Measurements from ENCODE around the gene SOCS1. TPM values are rescaled to one million over a fixed set of nuclear protein-coding genes. Genes with fewer than 3 reads are reported as not detected.

SOCS1 gene
- total and polyA plus RNA-seq, 2 experiments from 2014 or later: 1.4 to 2.3 TPM

DNA sequence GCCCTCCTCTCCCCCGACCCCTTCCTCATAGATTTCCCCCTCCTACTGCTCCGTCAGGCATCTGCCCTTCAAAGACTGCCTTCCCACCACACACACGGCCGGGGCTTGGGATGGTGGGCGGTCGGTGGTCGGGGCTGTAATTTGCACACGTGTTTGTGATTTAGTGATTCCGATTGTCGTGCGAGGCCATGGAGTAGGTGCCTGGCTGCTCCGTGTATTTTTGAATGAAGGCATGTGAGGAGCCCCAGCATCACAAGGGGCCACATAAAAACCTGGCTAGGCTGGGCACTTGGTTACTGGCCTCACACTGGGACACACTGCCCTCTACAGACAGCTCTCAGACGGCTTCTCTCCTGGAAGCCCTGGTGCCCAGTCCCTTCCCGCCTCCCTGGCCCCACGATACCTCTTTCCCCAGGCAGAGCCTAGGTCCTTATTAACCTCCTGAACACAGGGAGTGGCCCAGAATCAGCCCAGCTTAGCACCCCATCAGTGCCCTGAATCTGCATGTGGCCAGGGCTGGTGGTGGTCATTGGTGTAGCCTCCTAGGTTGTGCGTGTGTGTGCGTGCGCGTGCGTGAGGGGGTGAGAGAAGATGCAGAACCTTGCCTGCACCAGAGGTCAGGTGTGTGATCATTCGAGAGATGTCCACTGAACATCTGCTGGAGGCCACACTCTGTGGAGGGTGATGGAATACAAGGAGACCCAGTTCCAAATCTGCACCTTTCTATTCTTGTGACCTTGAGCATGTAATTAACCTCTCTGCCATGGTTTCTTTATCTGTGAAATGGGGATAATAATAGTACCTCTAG lies 1.3 kb upstream of the SOCS1 start:
- Histone ChIP-seq H3K79me2 (ENCODE audit: insufficient read depth) (no peaks in the 10 kb centered on the region), H3K4me3 (peak overlapping the region; percentile 78), H3K9ac (peak overlapping the region; percentile 89), H2AFZ (peak overlapping the region; percentile 65), H3K9me3 (ENCODE audit: low read depth) (no peaks in the 10 kb centered on the region), H3K4me2 (ENCODE audit: unreplicated experiment) (peak overlapping the region; percentile 74), H3K27me3 (replicated peaks; ENCODE audit: insufficient read depth) (no peaks in the 10 kb centered on the region), H3F3A (ENCODE audit: insufficient read depth) (peaks cover 8% of the 10 kb centered on the region), H4K20me1 (ENCODE audit: insufficient read depth) (no peaks in the 10 kb centered on the region), H3K27ac (peak overlapping the region; percentile 84), H3K9me2 (ENCODE audit: insufficient read depth) (no peaks in the 10 kb centered on the region), H3K4me1 (ENCODE audit: insufficient read depth) (peaks cover 10% of the 10 kb centered on the region; the same call in 1 of the 2 replicates), H3K36me3 (ENCODE audit: low read depth) (no peaks in the 10 kb centered on the region)
- in situ Hi-C loops (cut with MboI): loop anchor here (10.0 kb wide), 1 partner anchor 293 kb away; no protein-coding TSS in a partner anchor
- TF ChIP-seq EZH2 (IDR thresholded peaks at IDR 0.05; ENCODE audit: insufficient read depth, poor library complexity, severe bottlenecking) (no peak), EZH2phosphoT487 (IDR thresholded peaks at IDR 0.05; ENCODE audit: insufficient read depth, low read depth) (no peak)
- peak; percentile 91 for DNase-seq
- 28 to 29% methylated on average over 19 to 21 of the region's 21 CpGs for WGBS, 2 experiments (ENCODE audit: low coverage in 1 of 2, low lambda C conversion rate in 2 of 2, missing lambda C conversion rate in 2 of 2)

DNA sequence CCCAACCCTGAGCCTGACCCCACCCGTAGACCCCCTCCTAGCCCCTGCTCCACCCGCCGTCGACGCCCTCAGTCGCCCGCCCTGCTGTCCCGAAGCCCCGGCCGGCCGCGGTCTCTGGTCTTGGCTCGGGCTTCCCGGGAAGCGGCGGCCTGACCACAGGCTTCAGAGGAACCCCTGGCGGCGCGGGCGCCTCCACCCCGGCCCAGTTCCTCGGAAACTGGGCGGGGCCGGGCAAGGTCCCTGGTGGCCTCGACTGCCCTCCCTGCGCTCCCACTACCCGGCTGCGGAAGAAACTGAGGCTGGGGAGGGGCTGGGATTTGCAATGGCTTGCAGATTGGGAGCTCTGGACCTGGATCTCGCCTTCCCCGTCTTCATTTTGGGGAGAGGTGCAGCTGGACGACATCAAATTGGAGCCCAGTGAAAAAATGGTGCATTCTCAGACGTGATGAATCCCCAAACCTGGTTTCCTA lies 692 bp upstream of the SOCS1 start:
- no peak for TF ChIP-seq EZH2phosphoT487 (IDR thresholded peaks at IDR 0.05; ENCODE audit: insufficient read depth, low read depth)
- Histone ChIP-seq H3K9me3 (ENCODE audit: low read depth) (no peaks in the 10 kb centered on the region), H4K20me1 (ENCODE audit: insufficient read depth) (no peaks in the 10 kb centered on the region), H3K79me2 (ENCODE audit: insufficient read depth) (no peaks in the 10 kb centered on the region), H3K4me1 (ENCODE audit: insufficient read depth) (peaks cover 10% of the 10 kb centered on the region; the same call in 1 of the 2 replicates), H3F3A (ENCODE audit: insufficient read depth) (peaks cover 8% of the 10 kb centered on the region), H3K27me3 (replicated peaks; ENCODE audit: insufficient read depth) (no peaks in the 10 kb centered on the region), H3K27ac (peak overlapping the region; percentile 84), H3K9ac (peak overlapping the region; percentile 89), H3K9me2 (ENCODE audit: insufficient read depth) (no peaks in the 10 kb centered on the region), H3K4me3 (peak overlapping the region; percentile 78), H2AFZ (peak overlapping the region; percentile 65), H3K4me2 (ENCODE audit: unreplicated experiment) (peak overlapping the region; percentile 74), H3K36me3 (ENCODE audit: low read depth) (no peaks in the 10 kb centered on the region)
- peak; percentile 79 for DNase-seq
- 0 to 2% methylated on average over 29 to 31 of the region's 32 CpGs for WGBS, 2 experiments (ENCODE audit: low coverage in 1 of 2, low lambda C conversion rate in 2 of 2, missing lambda C conversion rate in 2 of 2)
- in situ Hi-C loops (cut with MboI): loop anchor here (10.0 kb wide), 1 partner anchor 292 kb away; no protein-coding TSS in a partner anchor

DNA sequence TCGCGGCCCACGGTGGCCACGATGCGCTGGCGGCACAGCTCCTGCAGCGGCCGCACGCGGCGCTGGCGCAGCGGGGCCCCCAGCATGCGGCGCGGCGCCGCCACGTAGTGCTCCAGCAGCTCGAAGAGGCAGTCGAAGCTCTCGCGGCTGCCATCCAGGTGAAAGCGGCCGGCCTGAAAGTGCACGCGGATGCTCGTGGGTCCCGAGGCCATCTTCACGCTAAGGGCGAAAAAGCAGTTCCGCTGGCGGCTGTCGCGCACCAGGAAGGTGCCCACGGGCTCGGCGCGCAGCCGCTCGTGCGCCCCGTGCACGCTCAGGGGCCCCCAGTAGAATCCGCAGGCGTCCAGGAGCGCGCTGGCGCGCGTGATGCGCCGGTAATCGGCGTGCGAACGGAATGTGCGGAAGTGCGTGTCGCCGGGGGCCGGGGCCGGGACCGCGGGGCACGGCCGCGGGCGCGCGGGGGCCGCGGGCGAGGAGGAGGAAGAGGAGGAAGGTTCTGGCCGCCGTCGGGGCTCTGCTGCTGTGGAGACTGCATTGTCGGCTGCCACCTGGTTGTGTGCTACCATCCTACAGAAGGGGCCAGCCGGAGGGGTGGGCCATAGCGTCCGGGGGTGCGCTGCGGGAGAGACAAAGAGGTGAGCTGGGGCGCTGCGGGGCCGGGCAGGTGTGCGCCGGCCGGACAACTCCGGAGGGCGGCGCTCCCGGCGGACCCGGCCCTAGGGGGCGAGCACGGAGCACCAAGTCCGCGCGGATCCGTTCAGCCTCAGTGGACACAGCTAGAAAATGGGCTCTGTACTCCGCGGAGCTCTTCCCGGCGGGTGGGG lies 879 bp downstream of the SOCS1 start:
- H3K4me1 ChIP-seq (ENCODE audit: insufficient read depth): peaks cover 10% of the 10 kb centered on the region; the same call in 1 of the 2 replicates
- no peaks in the 10 kb centered on the region for H4K20me1 ChIP-seq (ENCODE audit: insufficient read depth)

More for the DNA sequence above, 879 bp downstream of the SOCS1 start:
- Histone ChIP-seq H3K4me2 (ENCODE audit: unreplicated experiment) (peak overlapping the region; percentile 86), H3K9me3 (ENCODE audit: low read depth) (no peaks in the 10 kb centered on the region), H2AFZ (peak overlapping the region; percentile 62), H3F3A (ENCODE audit: insufficient read depth) (peaks cover 8% of the 10 kb centered on the region), H3K27me3 (replicated peaks; ENCODE audit: insufficient read depth) (no peaks in the 10 kb centered on the region), H3K79me2 (ENCODE audit: insufficient read depth) (no peaks in the 10 kb centered on the region), H3K27ac (no peak overlapping the region), H3K9ac (peak overlapping the region; percentile 89), H3K9me2 (ENCODE audit: insufficient read depth) (no peaks in the 10 kb centered on the region), H3K4me3 (peak overlapping the region; percentile 78), H3K36me3 (ENCODE audit: low read depth) (no peaks in the 10 kb centered on the region)
- TF ChIP-seq EZH2phosphoT487 (IDR thresholded peaks at IDR 0.05; ENCODE audit: insufficient read depth, low read depth) (no peak), EZH2 (IDR thresholded peaks at IDR 0.05; ENCODE audit: insufficient read depth, poor library complexity, severe bottlenecking) (no peak)
- 1 to 2% methylated on average over 55 to 84 of the region's 105 CpGs for WGBS, 2 experiments (ENCODE audit: low coverage in 1 of 2, low lambda C conversion rate in 2 of 2, missing lambda C conversion rate in 2 of 2)
- DNase-seq: peak; percentile 86
- in situ Hi-C loops (cut with MboI): loop anchor here (10.0 kb wide), 1 partner anchor 290 kb away; no protein-coding TSS in a partner anchor
